GM21786 (cell line): ENCODE results near the gene CBFB.

Experiments
- ATAC-seq: cut with Tn5 transposase; IDR thresholded peaks from one replicate; pipeline ENCODE4 v1.9.1; 2021; ENCODE audit not compliant: unreplicated experiment

CBFB gene

DNA sequence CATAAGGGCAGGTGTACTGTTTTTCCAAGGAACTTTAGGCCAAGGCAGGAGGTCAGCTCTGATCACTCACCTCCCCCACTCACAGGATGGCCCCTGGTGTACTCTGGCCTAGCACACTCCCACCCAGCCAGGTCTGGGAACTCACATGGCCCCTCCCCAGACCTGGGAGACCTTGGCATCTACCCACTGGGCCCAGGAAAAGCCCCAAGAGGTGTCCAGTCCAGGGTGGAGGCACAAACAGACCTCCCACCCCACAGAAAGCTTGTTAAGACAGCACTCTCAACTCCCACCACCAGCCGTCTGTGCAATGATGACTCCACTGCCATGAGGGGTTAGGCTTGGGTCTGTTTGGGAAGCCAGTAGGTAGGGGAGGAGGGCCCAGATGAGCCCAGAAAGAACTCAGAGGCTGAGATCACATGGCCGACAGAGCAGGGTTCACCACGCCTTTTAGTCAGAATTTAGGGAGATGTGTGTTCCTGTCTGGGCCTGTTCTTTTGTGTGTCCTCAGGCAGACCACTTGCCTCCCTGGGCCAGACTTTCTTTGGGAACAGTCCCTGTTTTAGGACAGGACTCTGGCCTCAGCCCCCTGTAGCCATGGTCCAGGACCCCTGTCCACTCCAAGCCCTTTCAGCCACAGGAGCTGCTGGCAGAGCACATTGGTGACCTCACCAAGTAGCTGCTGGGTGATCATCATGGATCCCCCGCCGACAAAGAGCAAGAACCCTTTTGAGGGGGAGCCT is 12.1 kb upstream of the CBFB start:
- no peak for ATAC-seq

DNA sequence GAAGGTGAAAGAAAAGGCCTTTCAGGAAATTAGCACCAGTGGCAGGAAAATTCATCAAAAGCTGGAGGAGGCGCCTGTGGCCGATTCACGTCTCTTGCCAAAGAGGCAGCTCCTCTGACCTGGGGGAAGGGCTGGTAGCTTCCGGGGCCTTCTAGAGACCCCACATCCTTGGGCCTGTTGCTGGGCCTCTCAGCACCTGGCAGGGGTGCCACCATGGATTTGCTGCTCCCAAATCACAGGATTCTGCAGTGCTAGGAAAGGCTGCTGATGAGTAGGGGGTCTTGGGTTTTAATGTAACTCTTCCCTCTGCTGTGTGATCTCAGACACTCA is 11.6 kb upstream of the CBFB start:
- no peak for ATAC-seq

DNA sequence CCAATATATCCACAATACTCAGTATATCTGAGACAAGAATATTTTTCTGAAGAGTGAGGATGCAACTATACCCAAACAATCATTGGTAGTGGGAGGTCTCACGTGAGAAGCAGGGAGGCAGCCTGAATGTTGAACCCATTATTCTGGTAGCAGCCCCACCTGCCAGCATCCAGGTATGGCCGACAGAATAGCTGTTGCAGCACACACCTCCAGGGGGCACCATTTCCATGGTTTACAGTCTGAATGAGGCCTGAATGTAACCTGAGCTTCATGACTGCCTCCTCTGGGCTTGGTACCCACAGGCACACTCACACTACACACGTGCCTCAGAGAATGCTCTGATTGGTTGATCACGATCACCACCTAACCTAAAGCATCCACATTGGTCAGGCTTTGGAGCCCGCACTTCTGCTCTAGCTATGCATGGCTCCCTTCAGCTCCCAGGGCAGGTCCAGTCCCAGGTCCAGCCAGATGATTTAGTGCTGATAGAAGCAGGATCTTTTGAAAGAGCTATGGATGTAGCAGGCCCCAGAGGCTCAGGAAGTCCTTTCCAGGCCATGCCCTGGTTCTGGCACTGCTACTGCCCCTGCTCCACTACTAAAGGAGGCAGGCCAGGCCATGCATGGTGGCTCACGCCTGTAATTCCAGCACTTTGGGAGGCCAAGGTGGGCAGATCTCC is 11.0 kb upstream of the CBFB start:
- peak; percentile 81 for ATAC-seq

DNA sequence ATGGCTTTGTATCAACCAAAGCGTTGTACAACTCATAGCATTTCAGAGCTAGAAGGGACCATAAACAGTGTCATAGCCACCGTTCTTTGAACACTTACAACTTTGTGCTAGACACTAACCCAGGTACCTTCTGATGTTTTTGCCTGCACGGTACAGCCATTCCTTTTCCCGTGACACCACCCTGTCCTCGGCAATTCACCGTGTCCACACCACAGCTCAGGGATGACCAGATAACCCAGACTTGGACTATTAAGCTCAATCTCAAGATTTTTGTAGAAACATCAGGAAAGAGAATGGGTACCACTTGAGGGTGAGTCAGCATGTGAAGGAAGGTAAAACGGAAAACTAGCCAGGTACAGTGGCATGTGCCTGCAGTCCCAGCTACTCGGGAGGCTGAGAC is 9.8 kb upstream of the CBFB start:
- ATAC-seq, result no peak

DNA sequence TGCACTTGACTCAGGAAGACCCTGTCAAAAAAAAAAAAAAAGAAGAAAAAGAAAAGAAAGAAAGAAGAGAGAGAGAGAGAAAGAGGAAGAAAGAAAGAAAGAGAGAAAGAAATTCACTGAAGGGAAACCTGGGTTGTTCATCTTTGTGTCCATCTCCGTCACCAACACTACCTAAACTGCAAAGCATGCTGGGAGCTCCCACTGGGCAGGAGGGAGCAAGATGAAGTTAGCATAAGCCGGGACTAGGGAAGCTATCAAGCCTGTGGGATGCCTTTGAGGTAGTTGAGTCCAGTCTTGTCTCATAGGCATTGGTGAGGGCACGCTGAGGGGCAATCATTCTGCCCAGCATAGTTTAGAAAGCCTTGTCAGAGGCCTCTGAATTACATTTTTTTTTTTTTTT is 7.6 kb upstream of the CBFB start:
- no peak for ATAC-seq

DNA sequence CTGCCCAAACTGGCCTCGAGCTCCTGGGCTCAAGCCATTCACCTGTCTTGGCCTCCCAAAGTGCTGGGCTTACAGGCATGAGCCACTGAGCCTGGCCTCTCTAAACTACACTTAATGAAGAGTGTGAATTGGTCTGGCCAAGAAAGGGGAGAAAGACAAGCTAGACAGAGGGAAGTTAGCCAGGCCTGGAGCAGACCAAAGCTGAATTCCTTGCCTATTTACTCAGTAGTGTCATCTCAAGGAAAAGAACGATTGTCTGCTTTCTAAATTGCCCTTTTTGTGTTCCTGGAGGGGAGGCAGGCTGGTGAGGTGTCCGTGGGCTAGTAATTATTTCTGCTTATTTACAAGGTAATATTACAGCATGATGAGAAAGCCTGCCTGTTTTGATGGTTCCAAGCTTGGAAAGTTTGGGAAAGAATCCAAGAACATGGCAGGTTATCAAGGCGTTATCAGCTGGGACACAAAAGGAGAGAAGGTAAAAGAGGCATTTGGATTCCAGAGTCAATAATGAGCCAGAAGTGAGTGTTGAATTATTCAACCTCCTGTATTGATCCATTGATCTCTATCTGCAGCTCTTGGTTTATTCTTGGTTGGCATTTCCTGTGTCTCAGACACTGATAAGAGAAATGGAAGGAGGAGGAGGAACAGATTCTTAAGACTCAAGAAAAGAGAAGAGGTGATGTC is 6.3 kb upstream of the CBFB start:
- no peak for ATAC-seq

DNA sequence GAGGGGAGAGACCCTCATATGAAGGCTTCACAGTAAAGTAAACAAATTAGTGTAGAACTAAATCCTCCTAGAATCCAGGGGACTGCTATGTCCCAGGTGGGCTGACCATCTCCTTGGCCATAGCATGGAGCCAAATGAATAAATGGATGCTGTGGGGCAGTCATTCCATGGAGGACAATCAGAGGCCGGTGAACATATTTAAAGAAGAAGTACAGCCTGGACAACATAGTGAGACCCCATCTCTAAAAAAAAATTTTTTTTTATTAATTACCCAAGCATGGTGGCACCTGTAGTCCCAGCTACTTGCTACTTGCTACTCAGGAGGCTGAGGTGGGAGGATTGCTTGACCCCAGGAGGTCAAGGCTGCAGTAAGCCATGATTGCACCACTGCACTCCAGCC is 5.3 kb upstream of the CBFB start:
- no peak for ATAC-seq

DNA sequence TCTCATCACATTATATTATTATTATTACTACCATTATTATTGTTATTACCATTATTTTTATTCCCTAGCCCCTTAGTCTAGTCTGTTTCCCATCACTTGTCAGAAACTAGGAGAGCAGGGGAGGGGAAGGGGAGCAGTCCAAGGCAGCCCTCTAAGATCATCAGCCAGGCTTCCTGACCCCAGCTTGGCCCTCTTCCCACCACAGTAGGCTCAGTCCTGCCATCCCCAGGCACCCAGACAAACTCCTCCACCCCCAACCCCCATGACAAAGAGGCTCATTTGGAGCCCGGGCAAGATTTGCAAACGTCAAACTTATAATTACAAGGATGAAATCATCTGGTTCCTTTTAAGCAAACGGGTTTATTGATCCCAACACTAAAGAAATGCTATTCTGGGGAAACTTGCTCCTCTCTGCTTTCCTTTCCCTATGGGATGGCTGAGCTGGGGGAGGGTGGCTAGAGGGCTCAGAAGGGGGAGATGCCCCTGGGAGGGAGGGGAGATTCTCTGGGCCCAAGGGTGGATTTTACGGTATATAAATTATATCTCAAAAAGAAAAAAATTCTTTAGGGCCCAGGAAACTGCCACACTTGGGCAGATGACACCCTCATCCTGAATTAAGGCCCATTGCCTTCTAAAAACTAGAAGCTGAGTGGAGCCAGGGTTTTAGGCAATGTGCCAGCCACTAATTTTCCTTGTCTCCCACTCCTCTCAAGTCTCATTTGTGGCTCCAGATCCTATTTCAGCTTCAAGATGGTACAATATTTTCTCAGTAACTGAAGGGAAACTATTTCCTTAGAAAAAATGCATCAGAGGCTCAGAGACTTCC is 4.4 kb upstream of the CBFB start:
- no peak for ATAC-seq

DNA sequence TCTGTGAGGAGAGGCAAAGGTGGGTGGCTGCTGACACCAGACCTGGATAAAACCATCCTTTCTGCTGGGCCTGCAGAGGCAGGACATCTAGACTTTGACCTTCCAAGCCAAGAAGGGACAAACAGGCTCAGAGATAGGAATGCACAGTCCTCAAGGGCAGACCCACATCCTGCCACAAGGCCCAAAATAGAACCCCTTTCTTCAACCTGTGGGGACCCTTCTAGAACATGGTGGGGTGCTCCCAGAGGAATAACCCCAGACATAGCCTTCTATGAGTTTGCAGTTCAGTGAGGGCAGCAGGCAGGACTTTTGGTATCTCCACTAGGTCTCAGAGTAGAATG is 3.8 kb upstream of the CBFB start:
- no peak for ATAC-seq

DNA sequence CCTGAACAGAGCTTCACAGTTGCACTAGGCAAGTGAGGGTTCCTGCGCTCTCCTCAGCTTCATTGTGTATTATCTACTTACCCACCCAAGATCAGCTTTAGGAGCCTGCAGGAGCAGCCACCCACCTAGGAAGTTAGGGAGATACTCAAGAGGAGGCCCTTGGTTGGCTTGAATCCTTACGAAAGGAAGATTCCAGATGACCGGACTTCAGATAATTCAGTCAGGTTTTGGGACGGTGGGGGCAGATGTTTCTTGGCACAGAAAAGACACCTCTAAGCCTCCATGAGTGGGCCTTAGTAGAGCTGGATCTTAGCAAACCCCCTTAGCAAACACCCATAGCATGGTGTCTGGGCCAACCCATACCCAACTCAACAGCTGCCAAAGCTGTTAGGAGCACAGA is 2.4 kb upstream of the CBFB start:
- no peak for ATAC-seq

DNA sequence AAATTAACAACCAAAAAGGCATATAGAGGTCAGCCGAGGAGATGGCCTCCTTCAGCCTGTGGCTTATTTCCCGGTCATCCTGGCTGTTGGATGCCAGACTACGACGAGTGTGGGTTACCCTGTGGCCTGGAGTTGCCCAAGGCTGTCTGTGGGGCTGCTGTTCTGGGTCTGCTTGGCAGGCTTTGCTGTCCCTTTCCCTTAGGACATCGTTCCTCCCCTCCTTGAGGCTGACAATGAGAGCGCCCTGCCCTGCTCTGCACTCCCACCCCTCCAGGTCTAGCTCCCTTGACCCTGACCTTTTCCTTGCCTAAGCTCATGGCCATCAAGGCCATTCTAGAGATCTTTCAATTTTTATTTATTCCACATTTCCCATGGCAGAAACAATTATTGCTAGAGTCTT is 1.9 kb upstream of the CBFB start:
- no peak for ATAC-seq

DNA sequence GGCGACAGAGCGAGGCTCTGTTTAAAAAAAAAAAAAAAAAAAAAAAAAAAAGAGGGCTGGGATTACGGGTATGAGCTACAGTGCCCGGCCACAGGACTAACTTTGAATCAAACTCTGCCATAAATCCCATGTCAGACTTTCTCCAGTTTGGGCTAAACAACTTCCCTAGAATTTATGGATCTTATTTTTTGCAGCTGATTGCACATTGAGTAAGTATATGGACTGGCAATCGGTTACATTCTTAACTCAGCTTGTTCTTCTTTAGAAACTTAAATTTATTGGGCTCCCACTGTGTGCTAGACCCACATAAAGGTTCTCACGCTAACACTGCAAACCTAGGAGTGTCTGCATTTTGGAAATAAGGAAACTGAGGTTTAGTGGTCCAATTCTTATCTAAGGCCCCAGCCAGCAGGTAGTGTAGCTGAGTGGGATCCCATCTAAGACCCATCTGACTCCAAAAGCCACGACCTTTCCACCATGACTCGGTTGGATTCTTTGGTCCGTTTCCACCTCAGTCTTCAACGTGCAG is 718 bp upstream of the CBFB start:
- ATAC-seq, result no peak

DNA sequence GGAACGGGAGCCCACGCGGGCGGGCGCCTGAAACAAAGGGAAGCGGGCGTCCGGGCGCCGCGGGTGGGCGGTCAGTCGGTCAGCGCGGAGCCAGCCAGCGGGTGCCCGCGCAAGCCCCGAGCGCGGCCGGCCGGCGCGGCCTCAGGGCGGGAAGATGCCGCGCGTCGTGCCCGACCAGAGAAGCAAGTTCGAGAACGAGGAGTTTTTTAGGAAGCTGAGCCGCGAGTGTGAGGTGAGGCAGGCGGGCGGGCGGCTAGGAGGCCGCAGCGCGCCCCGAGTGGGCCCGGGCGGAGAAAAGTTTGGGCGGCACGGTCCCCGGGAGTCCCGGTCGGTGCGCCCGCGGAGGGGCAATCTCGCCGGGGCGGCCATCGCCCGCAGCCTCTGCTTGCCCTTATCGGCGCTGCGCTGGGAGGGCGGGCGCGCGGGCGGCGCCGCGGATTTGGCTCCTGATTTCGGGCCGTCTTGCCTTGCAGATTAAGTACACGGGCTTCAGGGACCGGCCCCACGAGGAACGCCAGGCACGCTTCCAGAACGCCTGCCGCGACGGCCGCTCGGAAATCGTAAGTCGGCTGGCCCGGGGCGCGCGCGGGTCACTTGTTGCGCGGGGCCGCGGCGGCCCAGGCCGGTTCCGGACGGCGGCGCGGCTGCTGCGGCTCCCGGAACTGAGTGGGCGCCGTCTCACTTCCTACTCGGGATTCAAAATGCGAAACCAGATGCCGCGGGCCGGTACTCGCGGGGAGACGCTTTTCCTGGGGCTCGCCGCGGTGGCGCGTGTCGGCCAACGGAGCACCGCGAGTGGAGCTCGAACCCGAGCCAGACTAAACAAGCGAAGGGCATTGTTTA is 526 bp downstream of the CBFB start:
- peak; percentile 36 for ATAC-seq

DNA sequence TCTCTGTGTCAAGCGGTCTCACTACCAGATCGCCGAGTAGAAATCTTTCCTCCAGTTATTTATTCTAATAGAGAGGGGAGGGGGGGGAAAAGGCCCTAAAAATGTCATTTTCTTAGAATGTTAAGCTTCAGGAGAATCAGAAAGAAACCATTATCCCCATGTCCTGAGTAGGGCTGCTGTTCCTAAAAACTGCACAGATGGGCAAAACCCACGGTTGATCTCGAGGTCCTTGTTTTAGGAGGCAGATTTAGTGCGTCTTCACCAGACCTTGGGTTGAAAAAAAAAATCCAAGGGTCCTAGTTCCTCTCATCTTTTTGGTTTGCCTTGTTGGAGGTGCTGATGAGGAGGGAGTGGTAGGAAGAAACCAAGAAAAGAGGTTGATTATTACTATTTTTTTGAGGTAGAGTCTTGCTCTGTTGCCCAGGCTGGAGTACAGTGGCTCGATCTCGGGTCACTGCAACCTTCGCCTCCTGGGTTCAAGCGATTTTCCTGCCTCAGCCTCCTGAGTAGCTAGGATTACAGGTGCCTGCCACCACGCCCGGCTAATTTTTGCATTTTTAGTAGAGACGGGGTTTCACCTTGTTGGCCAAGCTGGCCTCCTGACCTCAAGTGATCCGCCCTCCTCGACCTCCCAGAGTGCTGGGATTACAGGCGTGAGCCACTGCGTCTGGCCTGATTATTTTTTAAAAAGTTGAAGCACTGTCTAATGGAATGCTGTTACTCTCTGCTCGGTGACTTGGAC is 1.4 kb downstream of the CBFB start:
- ATAC-seq, result no peak

DNA sequence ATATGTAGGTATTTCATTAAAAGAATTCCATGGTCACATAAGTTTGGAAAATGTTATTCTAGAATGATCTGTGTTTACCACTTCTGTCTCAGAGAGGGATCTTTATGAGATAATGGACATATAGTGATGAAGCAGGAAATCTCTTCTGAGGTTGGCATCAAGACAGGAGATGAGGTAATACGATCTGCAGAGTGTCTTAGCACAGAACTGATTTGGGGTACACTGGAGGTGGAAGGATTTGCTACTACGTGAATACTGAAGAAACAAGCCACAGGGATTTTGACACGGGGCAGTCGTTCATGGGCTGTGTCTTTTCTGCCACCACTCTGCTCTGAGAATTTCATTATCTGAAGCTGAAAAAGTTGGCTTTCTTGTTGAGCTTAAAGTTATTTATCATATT is 5.5 kb downstream of the CBFB start:
- ATAC-seq, result no peak

DNA sequence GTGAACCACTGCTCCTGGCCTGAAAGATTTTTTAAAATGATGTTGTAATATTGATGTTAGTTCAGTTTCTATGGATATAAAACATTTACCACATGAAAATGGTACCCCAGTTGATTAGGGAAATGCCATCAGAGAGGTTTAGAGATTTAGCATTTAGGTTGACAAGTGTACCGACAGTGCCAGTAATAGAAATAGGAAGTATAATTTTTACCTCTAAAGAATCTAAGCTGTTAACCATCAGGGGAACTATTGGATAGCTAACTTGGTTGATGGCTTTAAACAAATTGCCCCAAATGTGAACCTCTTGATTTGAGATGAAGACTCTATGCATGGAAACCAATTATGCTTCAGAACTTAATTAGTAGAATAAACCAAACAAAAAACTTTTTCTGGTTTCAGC is 6.4 kb downstream of the CBFB start:
- no peak for ATAC-seq

DNA sequence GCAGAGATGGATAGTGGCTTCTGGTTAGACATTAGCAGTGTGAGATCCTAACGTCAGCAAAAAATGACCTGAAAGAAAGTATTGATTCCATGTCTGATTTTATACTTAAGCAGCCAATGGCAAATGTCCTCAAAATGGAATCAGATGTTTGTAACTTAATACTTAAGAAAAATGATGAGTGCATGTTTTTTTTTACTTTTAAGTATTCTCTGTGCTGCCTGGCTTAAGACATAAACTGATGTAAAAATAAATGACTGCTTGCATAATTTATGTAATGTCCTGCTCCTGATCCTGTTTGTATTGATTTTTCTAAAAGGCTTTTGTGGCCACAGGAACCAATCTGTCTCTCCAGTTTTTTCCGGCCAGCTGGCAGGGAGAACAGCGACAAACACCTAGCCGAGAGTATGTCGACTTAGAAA is 7.4 kb downstream of the CBFB start:
- ATAC-seq, result no peak

DNA sequence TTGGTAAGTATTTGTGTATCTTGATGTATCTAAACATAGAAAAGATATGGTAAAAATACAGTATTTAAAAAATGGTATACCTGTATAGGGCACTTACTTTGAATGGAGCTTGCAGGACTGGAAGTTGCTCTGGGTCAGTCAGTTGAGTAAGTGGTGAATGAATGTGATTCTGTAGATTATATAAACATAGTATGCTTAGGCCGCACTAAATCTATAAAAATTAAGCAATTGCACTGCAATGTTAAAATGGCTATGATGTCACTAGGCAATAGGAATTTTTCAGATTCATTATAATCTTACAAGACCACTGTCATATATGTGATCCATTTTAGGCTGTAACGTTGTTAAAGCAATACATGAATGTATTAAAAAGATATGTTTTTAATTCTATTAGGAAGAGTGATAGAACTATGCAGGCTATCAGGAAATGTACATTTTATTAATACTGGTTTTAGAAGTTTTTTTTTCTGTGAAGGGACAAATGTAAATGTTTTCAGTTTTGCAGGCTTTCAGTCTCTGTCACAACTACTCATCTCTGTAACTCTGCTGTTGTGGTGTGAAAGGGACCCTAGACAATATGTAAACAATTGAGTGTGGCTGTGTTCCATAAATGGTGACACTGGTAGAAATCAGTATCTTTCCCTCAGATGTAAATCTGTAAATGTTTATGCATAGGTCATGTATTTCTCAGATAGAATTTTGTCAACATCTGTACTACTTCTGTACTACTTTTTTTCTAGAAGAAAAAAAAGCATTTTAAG is 10.5 kb downstream of the CBFB start:
- ATAC-seq, result no peak

DNA sequence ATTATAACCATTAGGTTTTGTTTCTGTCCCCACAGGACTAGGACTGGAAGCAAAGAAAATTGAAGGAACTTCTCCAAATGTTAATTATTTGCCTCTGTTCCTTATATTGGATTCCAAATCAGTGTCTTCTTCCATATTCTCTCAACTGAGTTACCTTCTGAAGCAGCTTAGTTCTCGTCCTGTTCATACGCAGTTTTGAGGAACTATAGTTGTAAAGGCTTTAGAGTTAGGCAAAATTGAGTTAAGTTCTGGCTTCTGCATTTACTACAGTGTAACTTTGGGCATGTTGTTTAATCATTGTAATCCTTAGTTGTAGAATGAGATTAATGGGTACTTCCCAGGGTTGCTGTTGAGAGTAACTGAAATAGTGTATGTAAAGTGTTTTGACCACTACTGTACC is 11.2 kb downstream of the CBFB start:
- ATAC-seq, result no peak
